Kidney (tissue), 14 donors: ENCODE data around the gene FAM110A. TPM values are rescaled to one million over a fixed set of nuclear protein-coding genes. Genes with fewer than 3 reads are reported as not detected.

Experiments used
- DNase-seq, 5 donors: peaks; one replicate each; pipeline ENCODE4 v3.0.0-alpha.2; 2013 to 2020
- FAIRE-seq: peaks from 2 replicates; lab custom pipeline; 2012; peaks lifted over from hg19 to GRCh38; lab: Jason Lieb, UNC
- H3K27ac ChIP-seq, 2 donors: one replicate each; pipeline ENCODE4 v1.7.0; 2013; ENCODE audit warnings: low read depth in 2 of 2, low read length in 2 of 2, inconsistent platforms in 1 of 2
- H3K27me3 ChIP-seq: one replicate; pipeline ENCODE4 v1.7.1; 2013; ENCODE audit warnings: low read length, inconsistent platforms; ENCODE audit not compliant: control insufficient read depth, insufficient read depth
- H3K36me3 ChIP-seq, 3 donors: one replicate each; pipeline versions ENCODE4 v1.7.0 to v1.7.1; 2013; ENCODE audit warnings: low read length in 3 of 3, control low read depth in 1 of 3, inconsistent platforms in 1 of 3; ENCODE audit not compliant: insufficient read depth in 3 of 3, control insufficient read depth in 2 of 3
- H3K4me1 ChIP-seq, 3 donors: one replicate each; pipeline versions ENCODE4 v1.7.0 to v1.7.1; 2013; ENCODE audit warnings: low read length in 3 of 3, inconsistent platforms in 1 of 3, low read depth in 1 of 3; ENCODE audit not compliant: control insufficient read depth in 2 of 3, insufficient read depth in 2 of 3
- H3K4me3 ChIP-seq, 3 donors: one replicate each; pipeline versions ENCODE4 v1.7.0 to v1.8.1; 2013; ENCODE audit warnings: low read length in 3 of 3, control low read depth in 1 of 3, inconsistent platforms in 1 of 3
- H3K9ac ChIP-seq, 3 donors: one replicate each; pipeline versions ENCODE4 v1.7.0 to v1.7.1; 2013; ENCODE audit warnings: low read length in 3 of 3, control low read depth in 1 of 3, inconsistent platforms in 1 of 3
- H3K9me3 ChIP-seq, 3 donors: one replicate each; pipeline versions ENCODE4 v1.7.0 to v1.7.1; 2013; ENCODE audit warnings: low read length in 3 of 3, control low read depth in 1 of 3, inconsistent platforms in 1 of 3; ENCODE audit not compliant: control insufficient read depth in 2 of 3, insufficient read depth in 1 of 3
- intact Hi-C: fragments of 100-400 bp; cut with DNase I; formaldehyde crosslinking; loops from one replicate; pipeline ENCODE4 v1.11.1; 2022
- polyA plus RNA-seq: library from polyadenylated mRNA; stranded (reverse); fragments of 350-450 nt; fragmentation: Illumina TruSeq; extraction: RNeasy Lipid Tissue Mini Kit (QIAGEN cat#74804); gene quantifications from one replicate; pipeline ENCODE4 v1.2.3, GENCODE V29; 2014; ENCODE audit warnings: low read depth, low replicate concordance; ENCODE audit not compliant: insufficient read depth
- total RNA-seq: library from RNA; stranded (reverse); fragmentation: NEBNext Ultra II Directional; extraction: Animal tissue kit (Norgen Biotek cat#: 25700); gene quantifications from one replicate; pipeline ENCODE4 v1.2.1, GENCODE V29; 2021
- TF ChIP-seq, protein P1 (sequence below): IDR thresholded peaks from 3 replicates; pipeline ENCODE4 v1.5.1; 2012; ENCODE audit warnings: mild to moderate bottlenecking, moderate library complexity, borderline replicate concordance; ENCODE audit not compliant: insufficient read depth; ENCODE audit errors: extremely low read depth
- donor health status: control.
- donor health status: control.
- donor health status: control.
- donor health status: control.
- donor health status: control.
- donor health status: DM: yes; HTN: yes; CAD: no.
- donor health status: Normal renal cell carcinoma (clear cell type).

FAM110A gene
- total and polyA plus RNA-seq, 2 donors from 2014 or later = 10.2 to 12.6 TPM

DNA sequence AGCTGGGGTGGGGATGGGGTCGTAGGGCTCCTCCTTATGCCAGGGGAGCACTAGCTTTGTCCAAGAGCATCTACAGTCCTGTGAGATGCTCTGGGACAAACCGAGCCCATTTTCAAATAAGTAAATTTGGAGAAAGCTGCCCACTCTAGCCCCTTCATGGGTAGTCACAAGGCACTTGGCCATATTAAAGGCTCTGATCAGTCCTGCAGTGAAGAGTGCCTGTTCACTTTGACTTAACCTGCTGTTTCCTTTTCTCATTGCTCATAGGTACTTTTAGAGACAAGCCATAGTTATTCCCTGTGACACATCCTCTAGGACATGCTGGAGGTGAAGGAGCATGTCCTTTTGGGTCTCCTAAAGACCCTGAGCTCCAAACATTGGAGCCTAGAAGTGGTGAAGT is 38.4 kb downstream of the FAM110A start:
- intact Hi-C loops = no loop called here
- no peaks in the 10 kb centered on the region for H3K36me3 ChIP-seq
- H3K4me1 ChIP-seq = no peaks in the 10 kb centered on the region
- H3K4me3 ChIP-seq = no peak overlapping the region
- DNase-seq (no peak), FAIRE-seq (no peak)
- H3K9ac ChIP-seq = no peak overlapping the region
- H3K9me3 ChIP-seq = no peaks in the 10 kb centered on the region
- TF ChIP-seq, protein P1, sequence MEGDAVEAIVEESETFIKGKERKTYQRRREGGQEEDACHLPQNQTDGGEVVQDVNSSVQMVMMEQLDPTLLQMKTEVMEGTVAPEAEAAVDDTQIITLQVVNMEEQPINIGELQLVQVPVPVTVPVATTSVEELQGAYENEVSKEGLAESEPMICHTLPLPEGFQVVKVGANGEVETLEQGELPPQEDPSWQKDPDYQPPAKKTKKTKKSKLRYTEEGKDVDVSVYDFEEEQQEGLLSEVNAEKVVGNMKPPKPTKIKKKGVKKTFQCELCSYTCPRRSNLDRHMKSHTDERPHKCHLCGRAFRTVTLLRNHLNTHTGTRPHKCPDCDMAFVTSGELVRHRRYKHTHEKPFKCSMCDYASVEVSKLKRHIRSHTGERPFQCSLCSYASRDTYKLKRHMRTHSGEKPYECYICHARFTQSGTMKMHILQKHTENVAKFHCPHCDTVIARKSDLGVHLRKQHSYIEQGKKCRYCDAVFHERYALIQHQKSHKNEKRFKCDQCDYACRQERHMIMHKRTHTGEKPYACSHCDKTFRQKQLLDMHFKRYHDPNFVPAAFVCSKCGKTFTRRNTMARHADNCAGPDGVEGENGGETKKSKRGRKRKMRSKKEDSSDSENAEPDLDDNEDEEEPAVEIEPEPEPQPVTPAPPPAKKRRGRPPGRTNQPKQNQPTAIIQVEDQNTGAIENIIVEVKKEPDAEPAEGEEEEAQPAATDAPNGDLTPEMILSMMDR = no peak
- H3K27me3 ChIP-seq = no peaks in the 10 kb centered on the region
- H3K27ac ChIP-seq = no peak overlapping the region

DNA sequence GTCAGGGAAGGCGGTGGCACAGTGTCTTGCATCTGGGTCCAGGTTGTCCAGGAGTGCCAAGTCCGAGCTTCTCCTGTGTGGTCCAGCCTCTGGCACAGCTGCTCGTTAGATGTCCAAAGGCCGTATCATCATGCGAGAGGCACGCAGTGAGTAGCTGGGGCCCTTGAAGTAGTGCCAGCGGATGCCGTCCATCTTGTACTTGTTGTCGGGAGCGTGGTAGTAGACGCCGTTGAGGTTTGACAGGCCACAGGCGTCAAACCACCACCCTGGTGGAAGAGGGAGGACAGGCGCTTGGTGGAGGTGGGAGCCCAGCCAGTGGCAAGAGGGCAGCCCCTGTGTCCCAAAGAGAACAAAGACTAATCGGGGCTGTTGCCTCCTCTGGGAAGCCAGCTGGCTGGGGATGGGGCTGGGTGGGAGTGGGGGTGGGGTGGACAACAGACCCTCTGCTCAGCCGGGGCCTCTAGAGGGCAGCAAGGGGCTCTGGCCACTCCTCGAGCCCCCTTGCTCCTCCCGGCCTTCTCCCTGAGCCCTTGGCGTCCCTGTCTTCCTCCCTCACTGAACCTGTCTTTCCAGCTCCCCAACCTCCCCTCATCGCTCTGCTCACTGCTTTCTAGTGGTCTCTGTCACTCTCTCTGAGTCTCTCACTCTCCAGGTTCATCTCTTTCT is 39.5 kb downstream of the FAM110A start:
- DNase-seq (no peak), FAIRE-seq (no peak)
- intact Hi-C loops = no loop called here
- H3K27me3 ChIP-seq = no peaks in the 10 kb centered on the region
- no peaks in the 10 kb centered on the region for H3K4me1 ChIP-seq
- no peak overlapping the region for H3K9ac ChIP-seq
- no peaks in the 10 kb centered on the region for H3K9me3 ChIP-seq
- H3K36me3 ChIP-seq = no peaks in the 10 kb centered on the region
- TF ChIP-seq, protein P1 = no peak
- no peak overlapping the region for H3K4me3 ChIP-seq
- no peak overlapping the region for H3K27ac ChIP-seq

DNA sequence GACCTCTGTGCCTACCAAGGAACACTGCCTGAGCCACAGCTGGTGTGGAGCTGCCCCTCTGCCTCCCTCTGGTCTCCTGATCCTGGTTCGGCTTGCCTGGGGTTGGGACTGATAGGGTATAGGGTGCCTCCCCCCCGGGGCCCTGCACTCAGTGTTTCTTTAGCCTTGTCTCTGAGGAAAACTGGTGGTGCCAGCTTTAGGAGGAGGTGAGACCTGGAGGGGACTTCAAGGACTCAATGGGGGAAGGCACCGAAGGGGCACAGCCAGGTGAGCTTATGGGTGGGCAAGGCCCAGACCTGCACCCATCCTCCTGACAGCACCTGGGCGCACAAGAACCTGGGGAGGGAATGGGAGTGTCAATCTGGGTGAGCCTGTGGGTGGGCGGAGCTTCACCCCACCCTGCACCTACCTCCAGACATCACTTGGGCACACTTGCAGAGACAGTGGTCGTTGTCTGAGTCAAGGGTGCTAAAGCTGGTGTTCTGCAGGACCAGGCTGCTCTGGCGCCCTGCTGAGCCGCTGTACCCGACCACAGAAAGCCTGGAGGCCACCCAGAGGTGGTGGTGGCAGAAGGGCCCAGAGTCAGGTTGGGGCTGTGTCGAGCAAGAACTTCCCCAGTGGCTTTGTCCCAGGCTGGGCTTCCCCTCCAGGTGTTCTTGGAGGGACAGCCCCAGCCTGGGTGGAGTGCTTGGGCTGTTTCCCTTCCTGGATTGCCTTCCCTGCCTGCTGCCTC is 40.5 kb downstream of the FAM110A start:
- no peaks in the 10 kb centered on the region for H3K27me3 ChIP-seq

More for the DNA sequence above, 40.5 kb downstream of the FAM110A start:
- Histone ChIP-seq H3K4me3 (no peak overlapping the region), H3K9ac (no peak overlapping the region), H3K4me1 (no peaks in the 10 kb centered on the region), H3K36me3 (no peaks in the 10 kb centered on the region), H3K9me3 (no peaks in the 10 kb centered on the region), H3K27ac (no peak overlapping the region)
- DNase-seq = no peak
- TF ChIP-seq, protein P1 = no peak
- FAIRE-seq = no peak
- intact Hi-C loops = no loop called here
